HG02840 (cell line): ENCODE results near the gene DMAC2.
"Not testable (repeated sequence)": the region's sequence is repeated elsewhere in the genome, so short reads cannot be mapped to it uniquely, and the experiment has no call there.

ENCODE experiments used
- ATAC-seq: cut with Tn5 transposase; IDR thresholded peaks from one replicate; pipeline ENCODE4 v1.9.1; 2021; ENCODE audit warnings: mild to moderate bottlenecking, moderate library complexity, moderate number of reproducible peaks; ENCODE audit not compliant: unreplicated experiment, low FRiP score

DMAC2 gene

GRCh38 chr19:41424335-41425173 is 15.2 kb downstream of the DMAC2 start:
- ATAC-seq = no peak

DNA sequence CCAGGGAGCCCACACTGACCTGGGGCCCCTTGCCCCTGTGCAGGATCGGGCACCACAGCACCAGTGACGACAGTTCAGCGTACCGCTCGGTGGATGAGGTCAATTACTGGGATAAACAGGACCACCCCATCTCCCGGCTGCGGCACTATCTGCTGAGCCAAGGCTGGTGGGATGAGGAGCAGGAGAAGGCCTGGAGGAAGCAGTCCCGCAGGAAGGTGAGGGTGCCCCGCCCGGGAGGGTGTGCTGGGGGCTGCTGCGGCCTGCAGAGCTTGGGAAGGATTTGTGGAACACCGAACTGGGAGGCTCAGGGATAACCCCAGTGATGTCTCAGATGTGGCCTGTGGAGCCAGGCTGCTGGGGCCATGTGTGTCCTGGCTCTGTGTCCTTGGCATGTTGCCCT is 16.8 kb downstream of the DMAC2 start:
- ATAC-seq = no peak

GRCh38 chr19:41422456-41422855 is 17.3 kb downstream of the DMAC2 start:
- no peak for ATAC-seq

DNA sequence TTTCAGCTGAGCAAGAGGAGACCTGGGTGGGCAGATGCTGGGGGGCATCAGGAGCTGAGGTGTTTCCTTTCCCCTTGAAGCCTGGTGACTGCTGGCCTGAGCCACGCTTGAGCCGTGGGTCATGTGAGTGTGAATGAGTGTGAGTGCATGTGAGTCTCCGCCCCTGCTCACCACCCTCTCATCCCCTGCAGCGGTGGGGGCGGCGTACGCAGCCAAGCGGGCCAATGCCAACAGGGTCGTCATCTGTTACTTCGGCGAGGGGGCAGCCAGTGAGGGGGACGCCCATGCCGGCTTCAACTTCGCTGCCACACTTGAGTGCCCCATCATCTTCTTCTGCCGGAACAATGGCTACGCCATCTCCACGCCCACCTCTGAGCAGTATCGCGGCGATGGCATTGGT is 17.7 kb downstream of the DMAC2 start:
- no peak for ATAC-seq

GRCh38 chr19:41421314-41421713 is 18.4 kb downstream of the DMAC2 start:
- no peak for ATAC-seq

GRCh38 chr19:41420101-41420880 is 19.4 kb downstream of the DMAC2 start:
- no peak for ATAC-seq

GRCh38 chr19:41416194-41416674 is 23.5 kb downstream of the DMAC2 start:
- no peak for ATAC-seq

DNA sequence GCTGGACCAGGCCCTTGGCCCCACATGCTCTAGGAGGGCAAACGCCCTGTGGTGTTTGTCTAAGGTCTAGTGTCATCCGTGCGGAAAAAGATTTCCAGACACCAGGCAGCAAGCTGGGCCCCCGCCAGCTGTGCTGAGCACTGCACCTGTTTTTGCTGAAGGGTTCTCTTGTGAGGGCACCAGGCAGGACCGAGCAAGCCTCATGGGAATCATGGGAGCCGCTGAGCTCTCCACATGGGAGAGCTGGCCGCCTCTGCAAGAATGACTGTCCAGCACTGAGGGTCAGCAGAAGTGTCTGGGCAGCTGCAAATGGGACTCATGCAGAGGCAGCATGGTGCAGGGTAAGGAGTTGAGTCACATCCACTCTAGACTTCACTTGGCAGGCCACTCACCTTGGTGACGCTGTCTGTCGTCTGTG is 24.5 kb downstream of the DMAC2 start:
- no peak for ATAC-seq

DNA sequence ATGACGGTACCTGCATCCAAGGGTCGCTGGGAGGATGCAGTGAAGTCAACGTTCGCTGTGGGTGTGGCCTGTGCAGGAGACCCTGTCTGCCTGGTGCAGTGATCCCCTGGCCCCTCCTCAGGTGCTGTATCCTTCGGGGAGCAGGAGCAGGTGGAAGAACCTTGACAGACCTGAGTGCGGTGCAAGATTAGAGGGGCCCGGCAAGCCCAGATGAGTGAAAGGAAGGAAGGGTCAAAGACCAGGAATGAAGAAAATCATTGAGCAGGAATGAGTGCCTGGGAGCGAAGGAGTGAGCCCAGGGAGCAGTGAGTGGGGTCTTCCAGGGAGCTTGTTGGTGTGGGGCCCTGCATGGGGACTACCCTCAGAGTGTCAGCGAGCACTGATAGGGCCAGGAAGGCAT is 25.3 kb downstream of the DMAC2 start:
- ATAC-seq = no peak

DNA sequence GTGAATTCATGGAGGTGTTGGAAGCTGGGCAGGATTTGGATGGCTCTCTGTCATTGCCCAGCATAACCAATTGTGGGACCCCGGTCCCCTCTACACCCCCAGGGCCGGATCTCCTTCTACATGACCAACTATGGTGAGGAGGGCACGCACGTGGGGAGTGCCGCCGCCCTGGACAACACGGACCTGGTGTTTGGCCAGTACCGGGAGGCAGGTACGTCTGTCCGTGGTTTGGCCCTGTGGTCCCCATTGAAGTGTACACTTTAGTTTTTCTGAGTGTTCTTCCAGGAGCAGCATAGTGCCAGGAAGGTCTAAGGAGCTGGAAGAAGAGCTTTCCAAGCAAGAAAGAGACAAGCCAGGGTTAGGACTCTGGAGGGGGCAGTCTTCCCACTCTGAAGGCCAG is 25.8 kb downstream of the DMAC2 start:
- no peak for ATAC-seq

- no peak for ATAC-seq
Measured at GRCh38 chr19:41412953-41413352, 26.8 kb downstream of the DMAC2 start.

GRCh38 chr19:41411968-41412265 is 27.8 kb downstream of the DMAC2 start:
- ATAC-seq = no peak

GRCh38 chr19:41411100-41411967 is 28.4 kb downstream of the DMAC2 start:
- ATAC-seq = no peak

DNA sequence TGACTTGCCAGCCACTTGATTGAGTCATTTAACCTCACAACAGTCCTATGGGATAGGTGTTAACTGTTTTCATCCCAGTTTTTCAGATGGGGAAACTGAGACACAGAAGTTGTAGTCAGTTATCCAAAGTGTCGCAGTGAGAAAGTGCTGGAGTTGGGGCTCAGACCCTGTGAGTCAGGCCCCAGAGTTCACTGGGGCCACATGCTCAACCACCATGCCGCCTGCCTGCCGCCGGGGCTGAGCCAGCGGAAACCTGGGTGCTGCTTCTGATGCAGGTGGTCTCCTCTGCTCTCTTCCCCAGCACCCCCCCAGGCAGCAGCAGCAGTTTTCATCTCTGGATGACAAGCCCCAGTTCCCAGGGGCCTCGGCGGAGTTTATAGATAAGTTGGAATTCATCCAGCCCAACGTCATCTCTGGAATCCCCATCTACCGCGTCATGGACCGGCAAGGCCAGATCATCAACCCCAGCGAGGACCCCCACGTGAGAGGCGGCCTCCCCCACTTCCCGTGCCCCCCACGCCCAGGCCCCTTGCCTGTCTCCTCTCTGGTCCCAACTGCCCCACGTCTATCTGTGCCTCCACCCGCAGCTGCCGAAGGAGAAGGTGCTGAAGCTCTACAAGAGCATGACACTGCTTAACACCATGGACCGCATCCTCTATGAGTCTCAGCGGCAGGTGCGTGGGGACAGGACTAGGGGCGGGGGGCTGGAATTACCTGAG is 29.2 kb downstream of the DMAC2 start:
- no peak for ATAC-seq

GRCh38 chr19:41409288-41409687 is 30.4 kb downstream of the DMAC2 start:
- no peak for ATAC-seq

DNA sequence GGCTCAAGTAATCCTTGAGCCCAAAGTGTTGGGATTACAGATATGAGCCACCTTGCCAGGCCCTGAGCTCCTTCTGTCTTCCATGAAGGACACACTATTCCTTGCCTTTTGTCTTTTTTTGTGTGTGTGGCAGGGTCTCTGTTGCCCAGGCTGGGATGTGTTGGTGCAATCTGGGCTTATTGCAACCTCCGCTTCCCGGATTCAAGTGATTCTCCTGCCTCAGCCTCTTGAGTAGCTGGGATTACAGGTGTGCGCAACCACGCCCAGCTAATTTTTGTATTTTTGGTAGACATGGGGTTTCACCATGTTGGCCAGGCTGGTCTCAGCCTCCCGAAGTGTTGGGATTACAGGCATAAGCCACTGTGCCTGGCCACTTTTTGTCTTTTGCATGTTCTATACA is 30.9 kb downstream of the DMAC2 start:
- ATAC-seq = not testable (repeated sequence)

DNA sequence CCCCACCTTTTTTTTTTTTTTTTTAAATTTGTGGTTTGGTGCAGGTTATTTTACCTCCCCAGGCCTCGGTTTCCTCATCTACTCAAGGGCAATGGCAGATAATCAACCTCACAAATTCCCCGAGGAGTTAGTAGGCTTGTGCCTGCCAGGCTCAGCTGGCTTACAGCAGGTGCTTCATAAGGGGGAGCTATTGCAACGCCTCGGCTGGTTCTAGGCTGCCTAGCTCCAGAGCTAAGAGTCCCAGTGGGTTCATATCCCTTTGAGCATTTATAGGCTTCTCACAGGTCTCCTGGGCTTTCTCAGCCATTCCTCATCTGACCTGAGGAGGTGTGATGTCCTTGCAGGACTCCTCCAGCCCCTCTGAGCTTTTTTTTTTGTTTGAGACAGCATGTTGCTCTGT is 31.5 kb downstream of the DMAC2 start:
- no peak for ATAC-seq

DNA sequence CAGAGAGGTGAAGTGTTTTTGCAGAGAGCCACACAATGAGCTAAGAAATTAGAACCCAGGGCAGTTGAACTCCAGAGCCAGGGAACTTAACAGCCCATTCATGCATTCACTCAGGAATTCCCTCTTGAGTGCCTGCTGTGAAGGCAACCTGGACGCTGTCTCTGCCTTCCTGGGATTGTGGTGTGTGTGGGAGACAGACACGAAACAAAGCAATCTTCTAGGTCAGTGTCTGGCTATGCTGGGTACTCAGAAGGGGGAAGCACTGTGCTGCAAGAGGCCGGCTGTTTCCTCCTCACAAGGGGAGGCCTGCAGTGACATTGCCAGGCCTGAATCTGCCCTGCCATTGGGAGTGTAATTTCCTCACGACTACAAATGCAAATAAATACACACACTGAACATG is 32.4 kb downstream of the DMAC2 start:
- no peak for ATAC-seq

DNA sequence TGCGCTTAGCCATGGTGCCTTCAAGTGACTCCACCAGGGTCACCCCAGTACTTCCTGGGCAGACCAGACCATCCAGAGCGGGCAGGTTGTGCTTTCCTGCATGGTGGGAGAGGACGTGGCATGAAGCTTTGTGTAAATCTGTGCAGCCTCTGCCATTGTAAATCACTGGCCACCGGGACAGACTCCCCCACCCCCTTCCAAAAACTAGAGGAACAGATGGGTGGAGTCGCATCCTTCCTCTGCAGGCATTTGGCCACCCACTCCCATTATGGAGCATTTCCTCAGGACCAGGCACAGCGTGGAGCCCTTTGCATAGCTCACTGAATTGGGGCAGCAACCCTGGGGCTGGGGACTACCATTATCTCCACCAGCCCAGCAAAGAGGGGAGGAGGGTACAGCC is 33.9 kb downstream of the DMAC2 start:
- no peak for ATAC-seq
